Urinary bladder (tissue), 4 donors: ENCODE results near the gene TMEM163. TPM values are rescaled to one million over a fixed set of nuclear protein-coding genes. Genes with fewer than 3 reads are reported as not detected.
"Not testable (repeated sequence)": the region's sequence is repeated elsewhere in the genome, so short reads cannot be mapped to it uniquely, and the experiment has no call there.

Experiments
- DNase-seq: peaks from one replicate; pipeline ENCODE4 v3.0.0-alpha.2; 2015; ENCODE audit errors: extremely low spot score
- H3K27ac ChIP-seq: one replicate; pipeline ENCODE4 v1.5.1; 2013; ENCODE audit warnings: low read depth, mild to moderate bottlenecking, moderate library complexity
- H3K36me3 ChIP-seq: one replicate; pipeline ENCODE4 v1.6.1; 2013; ENCODE audit warnings: mild to moderate bottlenecking, moderate library complexity; ENCODE audit not compliant: insufficient read depth
- H3K4me1 ChIP-seq: one replicate; pipeline ENCODE4 v1.6.1; 2013; ENCODE audit warnings: mild to moderate bottlenecking, moderate library complexity; ENCODE audit not compliant: insufficient read depth
- H3K4me3 ChIP-seq: one replicate; pipeline ENCODE4 v1.5.1; 2013; ENCODE audit warnings: low read depth, low read length
- WGBS: extraction: QIAGEN DNeasy Blood & Tissue Kit; methylation state at CpG from one replicate; pipeline ENCODE4 v1.1.7; 2013; 5-methylcytosine and 5-hydroxymethylcytosine counted together
- polyA plus RNA-seq: library from polyadenylated mRNA; stranded (reverse); fragments of 200-250 nt; gene quantifications from one replicate; pipeline ENCODE4 v1.2.3, GENCODE V29; 2013
- total RNA-seq: library from RNA; depleted of rRNA; stranded (reverse); fragments of >200 nt; gene quantifications from one replicate; pipeline ENCODE4 v1.2.3, GENCODE V29; 2014
- donor health status: healthy with polysubstance abuse.
- donor health status: healthy.

TMEM163 gene
- total and polyA plus RNA-seq, 2 donors = 1.6 to 2.4 TPM

GRCh38 chr2:134507159-134507558 lies 211.6 kb downstream of the TMEM163 start:
- H3K36me3 ChIP-seq, DNase-seq, H3K27ac ChIP-seq, H3K4me3 ChIP-seq, H3K4me1 ChIP-seq: not testable (repeated sequence)
- 94% methylated on average over 8 of the region's 8 CpGs for WGBS

DNA sequence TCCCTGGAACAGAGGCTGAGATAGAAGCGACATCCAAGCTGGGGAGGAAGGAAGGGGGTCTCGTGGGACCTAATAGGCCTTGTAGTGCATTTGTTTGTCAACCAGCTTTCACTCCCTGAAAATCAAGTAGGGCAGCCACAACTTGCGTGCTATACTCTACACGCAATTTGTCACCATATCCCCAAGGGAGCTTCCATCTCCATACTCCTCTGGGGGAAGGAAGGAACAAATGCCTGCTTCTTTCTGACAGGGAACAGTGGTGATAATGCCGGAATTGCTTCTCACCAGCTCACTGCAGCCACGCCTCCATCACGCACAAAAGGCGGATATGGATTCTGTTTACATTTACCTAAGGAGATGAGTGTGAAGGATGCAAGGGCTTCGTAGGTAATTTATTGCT lies 213.4 kb downstream of the TMEM163 start:
- 54% methylated on average over 9 of the region's 9 CpGs for WGBS
- Histone ChIP-seq H3K36me3 (no peaks in the 10 kb centered on the region), H3K4me1 (no peaks in the 10 kb centered on the region), H3K27ac (no peak overlapping the region), H3K4me3 (no peak overlapping the region)
- DNase-seq = no peak

DNA sequence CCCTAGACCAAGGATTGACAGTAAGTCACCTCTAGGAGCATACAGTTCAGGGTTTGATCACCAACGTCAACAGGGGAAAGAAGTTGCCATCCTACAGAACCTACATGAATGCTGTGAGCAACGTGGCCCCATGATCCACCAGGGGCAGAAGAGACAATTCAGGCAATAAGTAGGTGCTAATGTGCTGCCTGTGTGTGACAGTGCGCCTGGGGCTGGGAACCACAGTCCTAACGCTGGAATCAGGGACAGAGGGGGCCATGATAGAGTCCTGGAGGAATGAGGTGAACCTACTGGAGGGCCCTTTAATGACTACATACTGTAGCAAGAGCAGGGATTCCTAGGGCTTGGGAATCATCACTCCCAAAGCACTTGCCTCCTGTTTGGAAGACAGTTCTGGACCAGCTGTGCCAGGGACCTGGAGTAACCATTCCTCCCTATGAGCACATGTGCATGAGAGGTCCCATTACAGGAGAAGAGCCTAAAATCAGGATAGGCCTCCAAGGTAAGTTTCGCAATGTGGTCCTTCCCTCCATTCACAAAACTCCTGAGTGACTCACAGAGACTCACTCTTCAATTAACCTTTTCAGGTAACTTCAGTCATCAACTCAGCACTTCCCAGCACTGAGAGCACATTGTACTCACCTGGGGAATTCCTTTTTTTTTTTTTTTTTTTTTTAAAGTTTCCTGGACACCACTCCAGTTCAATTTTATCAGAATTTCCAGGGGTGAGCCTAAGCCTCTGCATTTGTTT lies 214.0 kb downstream of the TMEM163 start:
- Histone ChIP-seq H3K4me3 (no peak overlapping the region), H3K27ac (no peak overlapping the region), H3K36me3 (no peaks in the 10 kb centered on the region), H3K4me1 (no peaks in the 10 kb centered on the region)
- DNase-seq = no peak
- WGBS = 60% methylated on average over 5 of the region's 5 CpGs

DNA sequence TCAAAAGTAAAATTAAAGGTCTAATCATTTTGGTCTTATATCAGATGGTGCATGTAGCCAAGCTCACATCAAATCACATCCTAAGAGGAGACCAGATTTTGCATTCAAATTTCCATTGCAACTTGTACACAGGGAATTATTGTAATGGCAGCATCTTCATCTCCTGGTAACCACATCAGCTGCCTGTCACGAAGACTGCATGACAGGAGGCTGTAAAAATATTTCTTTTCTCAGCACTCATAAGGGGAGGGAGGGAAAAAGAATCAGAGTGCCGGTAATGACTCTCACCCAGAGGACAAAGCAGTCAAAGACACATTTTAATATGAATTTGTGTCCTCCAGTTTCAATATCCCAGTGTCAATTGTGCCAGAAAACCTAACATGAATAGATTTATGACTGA lies 216.7 kb downstream of the TMEM163 start:
- DNase-seq = no peak
- no peak overlapping the region for H3K4me3 ChIP-seq
- 44% methylated on average over 2 of the region's 2 CpGs for WGBS
- no peaks in the 10 kb centered on the region for H3K4me1 ChIP-seq
- H3K27ac ChIP-seq = no peak overlapping the region
- H3K36me3 ChIP-seq = no peaks in the 10 kb centered on the region

DNA sequence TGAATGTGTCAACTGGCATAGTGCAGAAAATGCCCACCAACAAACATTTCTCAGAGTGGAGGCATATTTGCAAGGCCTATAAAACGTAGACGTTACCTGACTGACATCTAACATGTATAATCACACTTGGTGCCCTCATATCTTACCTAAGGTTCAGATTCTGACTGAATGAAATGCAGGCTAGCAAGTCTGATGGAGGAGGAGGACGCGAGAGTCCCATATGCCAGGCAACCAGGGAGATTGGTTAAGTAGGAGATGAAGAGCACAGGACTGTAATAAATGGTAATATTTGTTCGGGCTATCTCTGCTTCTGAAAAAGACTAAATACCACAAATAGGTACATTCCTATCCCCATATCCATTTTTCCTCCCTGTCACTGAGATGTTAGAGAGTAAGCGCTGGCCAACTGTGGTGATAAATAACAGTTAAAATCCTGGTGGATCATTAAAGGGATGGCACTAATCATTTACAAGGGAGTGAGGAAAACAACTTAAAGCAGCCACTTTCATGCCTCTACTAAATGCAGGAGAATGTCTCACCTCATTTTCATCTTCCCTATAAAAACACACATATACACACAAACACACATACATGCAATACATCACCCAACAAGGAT lies 217.2 kb downstream of the TMEM163 start:
- Histone ChIP-seq H3K4me1 (no peaks in the 10 kb centered on the region), H3K36me3 (no peaks in the 10 kb centered on the region), H3K4me3 (no peak overlapping the region), H3K27ac (no peak overlapping the region)
- DNase-seq = no peak
- 75% methylated on average over 6 of the region's 6 CpGs for WGBS

DNA sequence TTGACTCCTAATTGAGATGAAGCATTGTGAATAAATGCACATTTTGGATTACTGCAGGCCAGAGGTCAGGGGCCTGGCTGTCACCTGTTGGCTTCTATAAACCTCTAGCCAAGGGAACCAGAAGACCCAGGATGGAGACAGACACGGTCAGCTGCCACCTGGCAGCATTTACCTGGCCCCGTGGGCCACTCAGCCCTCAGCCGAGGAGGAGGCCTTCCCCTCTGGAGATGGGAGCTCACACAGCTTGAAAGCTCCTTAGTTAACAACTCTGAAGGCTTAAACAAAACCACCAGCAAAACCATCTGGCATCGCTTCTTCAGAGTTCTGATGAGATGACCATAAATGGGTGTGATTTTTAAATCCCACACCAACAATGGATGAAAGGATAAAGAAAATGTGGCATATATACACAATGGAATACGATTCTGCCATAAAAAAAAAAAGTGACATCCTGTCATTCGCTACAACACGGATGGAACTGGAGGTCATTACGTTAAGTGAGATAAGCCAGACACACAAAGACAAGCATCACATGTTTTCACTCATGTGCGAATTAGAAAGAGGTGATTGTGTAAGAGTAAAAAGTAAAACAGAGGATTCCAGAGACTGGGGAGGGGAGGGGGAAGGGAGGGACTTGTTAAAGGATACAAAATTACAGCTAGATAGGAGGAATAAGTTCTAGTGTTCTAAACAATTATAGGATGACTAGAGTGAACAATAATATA lies 218.4 kb downstream of the TMEM163 start:
- no peak overlapping the region for H3K4me3 ChIP-seq
- no peak for DNase-seq
- no peaks in the 10 kb centered on the region for H3K36me3 ChIP-seq
- H3K4me1 ChIP-seq = no peaks in the 10 kb centered on the region
- H3K27ac ChIP-seq = no peak overlapping the region
- WGBS = 45% methylated on average over 9 of the region's 9 CpGs

DNA sequence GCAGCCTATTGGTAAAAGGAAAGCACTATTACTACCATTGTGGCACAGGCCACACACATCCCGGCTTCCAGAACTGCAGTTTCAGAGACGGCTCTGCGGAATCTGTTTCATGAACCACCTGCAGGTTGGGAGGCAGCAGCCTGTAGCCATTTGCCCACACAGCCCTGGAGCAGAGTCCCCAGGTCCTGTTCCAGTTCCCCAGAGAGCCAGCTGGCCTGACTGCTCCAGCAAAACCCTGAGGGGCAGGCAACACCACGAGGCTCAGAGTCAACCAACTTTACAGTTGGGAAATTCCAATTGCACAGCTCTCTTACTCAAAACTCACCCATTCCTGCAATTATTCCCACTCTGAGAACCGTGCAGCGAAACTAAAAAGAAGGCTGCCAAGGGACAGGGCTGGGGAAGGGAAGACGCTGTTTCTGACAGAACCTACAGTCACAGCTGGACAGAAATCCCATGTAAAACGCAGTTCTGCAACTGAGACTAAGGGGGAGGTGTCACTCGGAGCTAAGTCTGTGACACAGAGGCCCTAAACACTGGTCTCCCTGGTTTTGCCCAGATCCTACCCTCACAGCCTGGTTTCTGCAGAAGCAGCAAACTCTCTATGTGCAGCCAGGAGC lies 219.4 kb downstream of the TMEM163 start:
- DNase-seq = no peak
- Histone ChIP-seq H3K27ac (no peak overlapping the region), H3K36me3 (no peaks in the 10 kb centered on the region), H3K4me1 (no peaks in the 10 kb centered on the region), H3K4me3 (no peak overlapping the region)
- 63% methylated on average over 9 of the region's 9 CpGs for WGBS

GRCh38 chr2:134498654-134499053 lies 220.1 kb downstream of the TMEM163 start:
- DNase-seq = no peak
- H3K36me3 ChIP-seq = no peaks in the 10 kb centered on the region
- WGBS = 77% methylated on average over 7 of the region's 7 CpGs
- no peaks in the 10 kb centered on the region for H3K4me1 ChIP-seq
- H3K4me3 ChIP-seq = no peak overlapping the region
- no peak overlapping the region for H3K27ac ChIP-seq

DNA sequence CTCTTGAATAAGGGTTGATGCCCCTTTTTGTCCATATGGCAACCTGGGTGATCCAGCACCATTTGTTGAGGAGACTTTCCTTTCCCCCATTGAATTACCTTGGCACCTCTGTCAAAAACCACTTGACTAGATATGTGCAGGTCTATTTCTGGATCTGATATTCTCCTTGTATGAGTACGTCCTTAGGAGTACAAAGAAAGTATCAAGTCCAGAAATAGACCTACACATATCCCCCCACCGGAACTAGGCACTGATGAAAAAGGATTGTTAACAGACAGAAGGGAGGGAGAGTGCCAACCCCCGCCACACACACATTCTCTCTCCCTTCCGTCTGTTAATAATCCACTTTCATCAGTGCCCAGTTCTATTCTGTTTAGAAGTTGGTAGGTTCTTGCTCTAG lies 225.0 kb downstream of the TMEM163 start:
- WGBS = 84% methylated on average over 4 of the region's 4 CpGs
- Histone ChIP-seq H3K4me3 (no peak overlapping the region), H3K36me3 (no peaks in the 10 kb centered on the region), H3K4me1 (no peaks in the 10 kb centered on the region), H3K27ac (no peak overlapping the region)
- DNase-seq = no peak

DNA sequence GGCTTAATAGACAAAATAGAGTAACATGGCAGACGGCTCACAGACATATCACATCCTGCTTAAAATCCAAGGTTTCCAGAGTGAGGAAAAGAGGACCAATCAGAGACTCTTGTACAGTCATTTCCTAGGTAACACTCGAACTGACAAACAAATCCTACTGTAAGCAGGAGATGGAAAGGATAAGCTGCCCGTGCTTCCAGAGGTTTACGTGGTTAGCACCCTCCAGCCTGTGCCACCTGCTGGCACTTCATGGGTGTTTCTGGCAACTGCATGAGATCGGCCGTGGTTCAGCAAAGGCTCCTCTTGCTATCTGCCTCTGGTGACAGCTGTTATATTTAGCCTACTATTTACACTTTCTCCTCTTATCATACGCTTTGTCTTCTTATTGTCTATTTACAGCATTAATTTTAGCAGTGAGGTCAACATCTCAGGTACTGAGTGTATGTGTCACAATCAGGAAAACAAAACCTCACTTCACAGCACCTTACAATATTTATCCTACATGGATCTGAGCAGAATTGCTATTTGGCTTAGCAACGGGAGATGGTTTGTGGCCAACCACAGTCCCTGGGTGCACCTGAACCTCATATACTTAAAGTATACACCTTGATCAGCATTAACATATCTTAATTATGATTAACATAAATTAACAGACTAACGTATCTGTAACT lies 226.9 kb downstream of the TMEM163 start:
- no peak for DNase-seq
- no peaks in the 10 kb centered on the region for H3K4me1 ChIP-seq
- H3K4me3 ChIP-seq = no peak overlapping the region
- 29% methylated on average over 9 of the region's 9 CpGs for WGBS
- no peak overlapping the region for H3K27ac ChIP-seq
- no peaks in the 10 kb centered on the region for H3K36me3 ChIP-seq

- Histone ChIP-seq H3K4me1 (no peaks in the 10 kb centered on the region), H3K36me3 (no peaks in the 10 kb centered on the region), H3K4me3 (no peak overlapping the region), H3K27ac (no peak overlapping the region)
- WGBS = 82% methylated on average over 4 of the region's 4 CpGs
- no peak for DNase-seq
Observed at GRCh38 chr2:134491022-134491421, 227.8 kb downstream of the TMEM163 start.

- 85% methylated on average over 4 of the region's 4 CpGs for WGBS
- DNase-seq = no peak
Observed at GRCh38 chr2:134490559-134490958, 228.2 kb downstream of the TMEM163 start.

GRCh38 chr2:134489732-134490384 lies 228.9 kb downstream of the TMEM163 start:
- 83% methylated on average over 11 of the region's 11 CpGs for WGBS
- H3K27ac ChIP-seq = no peak overlapping the region
- no peak for DNase-seq

More at GRCh38 chr2:134490559-134490958, 228.2 kb downstream of the TMEM163 start:
- Histone ChIP-seq H3K4me1 (no peaks in the 10 kb centered on the region), H3K27ac (no peak overlapping the region), H3K36me3 (no peaks in the 10 kb centered on the region), H3K4me3 (no peak overlapping the region)

More at GRCh38 chr2:134489732-134490384, 228.9 kb downstream of the TMEM163 start:
- Histone ChIP-seq H3K36me3 (no peaks in the 10 kb centered on the region), H3K4me3 (no peak overlapping the region), H3K4me1 (no peaks in the 10 kb centered on the region)
